ENCODE results near the gene B3GAT1. TPM values are rescaled to one million over a fixed set of nuclear protein-coding genes. Genes with fewer than 3 reads are reported as not detected.

The B3GAT1 gene
- total RNA-seq, 1 donor from 2014 or later: 1.9 TPM

- H3K9me3 Mint-ChIP-seq (ENCODE audit: unreplicated experiment): no peaks in the 10 kb centered on the region
- DNase-seq (ENCODE audit: low read depth): no peak
- H3K4me3 Mint-ChIP-seq (ENCODE audit: unreplicated experiment): no peak overlapping the region
- Histone ChIP-seq H3K4me2 (ENCODE audit: low read length) (no peak overlapping the region), H4K20me1 (ENCODE audit: insufficient read depth, low read length) (peaks cover 6% of the 10 kb centered on the region), H3K79me2 (ENCODE audit: insufficient read depth, low read length) (no peaks in the 10 kb centered on the region), H3K4me3 (ENCODE audit: insufficient read depth, low read depth, low read length) (no peak overlapping the region), H3K4me1 (ENCODE audit: insufficient read depth, low read length) (no peaks in the 10 kb centered on the region), H3K36me3 (ENCODE audit: insufficient read depth, low read length) (no peaks in the 10 kb centered on the region), H2AFZ (ENCODE audit: low read depth, low read length) (no peak overlapping the region), H3K27me3 (ENCODE audit: insufficient read depth, low read length) (peaks cover 13% of the 10 kb centered on the region), H3K9me3 (ENCODE audit: insufficient read depth, low read depth, low read length) (no peaks in the 10 kb centered on the region), H3K27ac (ENCODE audit: low read depth, low read length) (no peak overlapping the region), H3K9ac (ENCODE audit: low read length) (no peak overlapping the region)
- no peaks in the 10 kb centered on the region for H3K4me1 Mint-ChIP-seq (ENCODE audit: low read depth, unreplicated experiment)
- no peak for FAIRE-seq
- peaks cover 3% of the 10 kb centered on the region for H3K36me3 Mint-ChIP-seq (ENCODE audit: low read depth, unreplicated experiment)
- no peak overlapping the region for H3K27ac Mint-ChIP-seq (ENCODE audit: unreplicated experiment)
- no peak for TF ChIP-seq EZH2 (IDR thresholded peaks at IDR 0.05; ENCODE audit: insufficient read depth, low read length)
- no peak for TF ChIP-seq CTCF (IDR thresholded peaks at IDR 0.05; ENCODE audit: insufficient read depth, low read depth, low read length)
- peaks cover 36% of the 10 kb centered on the region for H3K27me3 Mint-ChIP-seq (ENCODE audit: low read depth, unreplicated experiment)
Observed at GRCh38 chr11:134406264-134407185, 5.5 kb downstream of the B3GAT1 start.

GRCh38 chr11:134405841-134406240 lies 6.2 kb downstream of the B3GAT1 start:
- H3K9ac ChIP-seq (ENCODE audit: low read length): no peak overlapping the region
- TF ChIP-seq CTCF (IDR thresholded peaks at IDR 0.05; ENCODE audit: insufficient read depth, low read depth, low read length): no peak
- TF ChIP-seq EZH2 (IDR thresholded peaks at IDR 0.05; ENCODE audit: insufficient read depth, low read length): no peak
- Mint-ChIP-seq H3K27me3 (ENCODE audit: low read depth, unreplicated experiment) (peaks cover 32% of the 10 kb centered on the region), H3K27ac (ENCODE audit: unreplicated experiment) (no peak overlapping the region), H3K4me1 (ENCODE audit: low read depth, unreplicated experiment) (peaks cover 3% of the 10 kb centered on the region), H3K36me3 (ENCODE audit: low read depth, unreplicated experiment) (peaks cover 3% of the 10 kb centered on the region), H3K9me3 (ENCODE audit: unreplicated experiment) (peaks cover 4% of the 10 kb centered on the region), H3K4me3 (ENCODE audit: unreplicated experiment) (no peak overlapping the region)
- H3K9me3 ChIP-seq (ENCODE audit: insufficient read depth, low read depth, low read length): no peaks in the 10 kb centered on the region
- H3K27me3 ChIP-seq (ENCODE audit: insufficient read depth, low read length): peaks cover 10% of the 10 kb centered on the region
- no peak for FAIRE-seq
- DNase-seq (ENCODE audit: low read depth): no peak
- no peak overlapping the region for H2AFZ ChIP-seq (ENCODE audit: low read depth, low read length)
- peaks cover 6% of the 10 kb centered on the region for H4K20me1 ChIP-seq (ENCODE audit: insufficient read depth, low read length)
- no peak overlapping the region for H3K27ac ChIP-seq (ENCODE audit: low read depth, low read length)
- no peaks in the 10 kb centered on the region for H3K36me3 ChIP-seq (ENCODE audit: insufficient read depth, low read length)
- H3K4me1 ChIP-seq (ENCODE audit: insufficient read depth, low read length): no peaks in the 10 kb centered on the region
- H3K4me2 ChIP-seq (ENCODE audit: low read length): no peak overlapping the region
- H3K4me3 ChIP-seq (ENCODE audit: insufficient read depth, low read depth, low read length): no peak overlapping the region
- H3K79me2 ChIP-seq (ENCODE audit: insufficient read depth, low read length): no peaks in the 10 kb centered on the region

- H3K27ac Mint-ChIP-seq (ENCODE audit: unreplicated experiment): no peak overlapping the region
- no peak for FAIRE-seq
- H3K9ac ChIP-seq (ENCODE audit: low read length): no peak overlapping the region
Observed at GRCh38 chr11:134405436-134405835, 6.6 kb downstream of the B3GAT1 start.

More at GRCh38 chr11:134405436-134405835, 6.6 kb downstream of the B3GAT1 start:
- H3K4me3 Mint-ChIP-seq (ENCODE audit: unreplicated experiment): no peak overlapping the region
- TF ChIP-seq EZH2 (IDR thresholded peaks at IDR 0.05; ENCODE audit: insufficient read depth, low read length) (no peak), CTCF (IDR thresholded peaks at IDR 0.05; ENCODE audit: insufficient read depth, low read depth, low read length) (no peak)
- H3K4me1 Mint-ChIP-seq (ENCODE audit: low read depth, unreplicated experiment): peaks cover 6% of the 10 kb centered on the region
- Histone ChIP-seq H3K27me3 (ENCODE audit: insufficient read depth, low read length) (peaks cover 6% of the 10 kb centered on the region), H4K20me1 (ENCODE audit: insufficient read depth, low read length) (peaks cover 2% of the 10 kb centered on the region), H3K4me2 (ENCODE audit: low read length) (no peak overlapping the region), H3K79me2 (ENCODE audit: insufficient read depth, low read length) (no peaks in the 10 kb centered on the region), H3K9me3 (ENCODE audit: insufficient read depth, low read depth, low read length) (no peaks in the 10 kb centered on the region), H2AFZ (ENCODE audit: low read depth, low read length) (no peak overlapping the region), H3K4me3 (ENCODE audit: insufficient read depth, low read depth, low read length) (no peak overlapping the region), H3K4me1 (ENCODE audit: insufficient read depth, low read length) (no peaks in the 10 kb centered on the region), H3K36me3 (ENCODE audit: insufficient read depth, low read length) (no peaks in the 10 kb centered on the region), H3K27ac (ENCODE audit: low read depth, low read length) (no peak overlapping the region)
- no peak for DNase-seq (ENCODE audit: low read depth)
- H3K27me3 Mint-ChIP-seq (ENCODE audit: low read depth, unreplicated experiment): peaks cover 30% of the 10 kb centered on the region
- H3K9me3 Mint-ChIP-seq (ENCODE audit: unreplicated experiment): peaks cover 4% of the 10 kb centered on the region
- peaks cover 3% of the 10 kb centered on the region for H3K36me3 Mint-ChIP-seq (ENCODE audit: low read depth, unreplicated experiment)
